Renal pelvis (tissue), 4 donors: ENCODE data around the gene PTX4. TPM values are rescaled to one million over a fixed set of nuclear protein-coding genes. Genes with fewer than 3 reads are reported as not detected.

ENCODE experiments used
- DNase-seq: peaks from one replicate; pipeline ENCODE4 v3.0.0-alpha.2; 2013
- polyA plus RNA-seq, 3 donors: library from polyadenylated mRNA; unstranded; fragments of 120-200 nt; gene quantifications; one replicate each; pipeline ENCODE4 v1.2.1, GENCODE V29; 2013; ENCODE audit not compliant: insufficient read length in 3 of 3

The PTX4 gene
- polyA plus RNA-seq, 3 donors: not detected

GRCh38 chr16:1459967-1460366 is 28.8 kb downstream of the PTX4 start:
- no peak for DNase-seq

DNA sequence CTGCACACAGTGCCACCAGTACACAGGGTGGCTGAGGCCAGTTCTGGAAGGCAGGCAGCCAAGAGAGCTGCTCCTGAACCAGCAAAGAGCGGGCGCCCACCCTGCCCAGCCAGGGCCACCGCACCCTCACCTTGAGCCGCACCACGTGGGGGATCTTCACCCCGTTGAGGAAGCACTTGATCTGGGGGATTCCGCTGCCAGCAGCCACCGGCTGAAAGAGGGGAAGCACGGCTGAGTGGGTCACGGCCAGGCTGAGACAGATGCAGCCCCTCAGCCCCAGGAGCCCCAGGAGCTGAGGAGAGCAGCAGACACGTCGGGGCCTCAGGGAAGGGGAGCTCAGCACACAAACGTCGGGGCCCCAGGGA is 29.8 kb downstream of the PTX4 start:
- no peak for DNase-seq

GRCh38 chr16:1458336-1458976 is 30.3 kb downstream of the PTX4 start:
- no peak for DNase-seq

- no peak for DNase-seq
These were observed 31.1 kb downstream of the PTX4 start for GRCh38 chr16:1457489-1458245.

- no peak for DNase-seq
These were observed 31.8 kb downstream of the PTX4 start for GRCh38 chr16:1456951-1457350.

- DNase-seq: no peak
These were observed 33.3 kb downstream of the PTX4 start for GRCh38 chr16:1455190-1456171.

- DNase-seq: no peak
These were observed 34.2 kb downstream of the PTX4 start for GRCh38 chr16:1454561-1454960.

- DNase-seq: no peak
These were observed 35.4 kb downstream of the PTX4 start for GRCh38 chr16:1453316-1453715.

DNA sequence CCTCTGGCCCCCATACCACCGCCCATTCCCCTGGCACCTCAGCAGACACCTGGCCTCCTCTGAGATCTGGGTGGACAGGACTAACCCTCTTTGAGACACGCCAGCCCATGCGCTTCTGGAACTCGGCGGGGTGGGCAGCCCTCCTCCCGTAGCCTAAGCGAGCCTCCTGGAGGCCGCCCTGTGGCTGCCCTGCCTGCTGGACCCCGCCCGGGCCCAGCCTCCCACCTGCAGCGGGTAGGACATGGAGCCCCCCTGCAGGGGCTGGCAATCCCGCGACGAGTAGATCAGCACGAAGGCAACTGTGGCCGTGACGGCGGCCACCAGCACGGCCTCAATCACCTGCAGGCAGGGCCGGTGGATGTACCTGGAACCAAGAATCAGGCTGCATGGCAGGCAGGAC is 36.2 kb downstream of the PTX4 start:
- no peak for DNase-seq

DNA sequence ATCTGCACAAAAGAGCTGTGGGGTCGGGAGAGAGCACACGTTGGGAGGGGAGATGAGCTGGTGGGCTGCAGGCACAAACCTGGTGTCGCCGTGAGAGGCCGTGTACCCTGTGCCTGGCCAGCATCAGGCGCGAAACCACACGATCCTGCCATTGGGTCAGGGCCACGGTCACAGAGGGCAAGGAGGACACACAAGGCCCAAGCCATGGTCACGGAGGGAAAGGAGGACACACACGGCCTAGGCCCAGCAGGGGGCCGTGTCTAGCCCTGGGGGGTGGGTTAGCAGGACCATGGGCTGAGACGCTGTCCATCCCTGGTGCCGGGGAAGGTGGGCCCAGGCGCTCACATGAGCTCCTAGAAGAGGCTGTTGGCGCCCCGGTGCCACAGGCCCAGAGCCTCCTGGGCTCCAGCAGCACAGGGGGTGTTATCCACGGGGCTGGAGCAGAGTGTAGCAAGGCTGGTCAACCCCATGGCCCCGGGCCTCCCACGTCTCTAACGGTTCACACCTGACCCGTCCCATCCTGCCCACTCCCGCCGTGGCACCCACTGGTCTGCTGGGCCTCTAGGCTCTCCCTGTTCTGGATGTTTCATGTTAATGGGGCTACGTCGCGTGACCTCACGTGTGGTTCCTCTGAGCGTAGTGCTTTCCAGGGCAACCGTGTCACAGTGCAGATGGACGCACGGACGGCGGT is 36.9 kb downstream of the PTX4 start:
- no peak for DNase-seq

- no peak for DNase-seq
These were observed 37.9 kb downstream of the PTX4 start for GRCh38 chr16:1450841-1451240.

DNA sequence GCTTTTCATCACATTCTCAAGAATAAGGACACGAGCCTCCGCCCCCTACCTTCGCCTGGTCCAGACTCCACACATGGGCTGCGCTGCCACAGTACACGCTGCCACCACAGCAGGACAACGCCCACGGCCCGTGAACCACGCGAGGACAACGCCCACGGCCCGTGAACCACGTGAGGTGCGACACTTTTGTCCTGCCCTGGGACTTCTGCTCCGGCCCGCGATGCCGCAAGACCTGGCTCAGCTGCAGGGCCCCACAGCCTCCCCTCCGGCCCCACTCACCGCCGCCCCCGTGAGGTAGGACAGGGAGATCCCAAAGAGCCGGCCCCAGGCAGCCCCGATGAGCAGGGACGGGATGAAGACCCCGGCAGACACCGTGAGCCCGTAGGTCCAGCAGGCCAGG is 38.5 kb downstream of the PTX4 start:
- no peak for DNase-seq

GRCh38 chr16:1449201-1449788 is 39.4 kb downstream of the PTX4 start:
- no peak for DNase-seq

DNA sequence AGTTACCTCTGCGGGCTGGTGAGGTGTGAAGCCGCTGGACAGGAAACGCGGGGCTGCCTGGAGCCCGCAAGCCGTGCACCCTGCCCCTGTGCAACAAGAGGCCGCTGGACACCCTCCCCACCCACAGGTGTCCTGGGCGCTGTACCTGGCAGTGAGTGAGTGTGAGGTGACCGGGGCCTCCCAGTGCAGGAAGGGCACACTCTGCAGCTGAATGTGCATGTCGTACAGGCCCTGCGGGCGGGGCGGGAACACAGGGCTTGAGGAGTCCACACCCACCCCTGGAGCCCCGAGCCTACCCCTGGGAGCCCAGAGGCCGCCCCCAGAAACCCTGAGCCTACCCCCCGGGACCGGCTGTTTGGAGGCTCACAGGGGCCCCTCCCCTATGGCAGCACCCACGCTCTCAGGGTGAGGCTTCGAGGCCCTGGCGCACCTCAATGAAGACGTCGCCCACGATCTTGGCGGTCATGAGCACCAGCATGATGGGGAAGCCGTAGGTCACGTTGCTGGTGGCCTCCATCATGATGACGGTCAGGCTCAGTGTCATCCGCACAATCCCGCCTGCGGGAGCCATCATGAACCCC is 40.1 kb downstream of the PTX4 start:
- no peak for DNase-seq

DNA sequence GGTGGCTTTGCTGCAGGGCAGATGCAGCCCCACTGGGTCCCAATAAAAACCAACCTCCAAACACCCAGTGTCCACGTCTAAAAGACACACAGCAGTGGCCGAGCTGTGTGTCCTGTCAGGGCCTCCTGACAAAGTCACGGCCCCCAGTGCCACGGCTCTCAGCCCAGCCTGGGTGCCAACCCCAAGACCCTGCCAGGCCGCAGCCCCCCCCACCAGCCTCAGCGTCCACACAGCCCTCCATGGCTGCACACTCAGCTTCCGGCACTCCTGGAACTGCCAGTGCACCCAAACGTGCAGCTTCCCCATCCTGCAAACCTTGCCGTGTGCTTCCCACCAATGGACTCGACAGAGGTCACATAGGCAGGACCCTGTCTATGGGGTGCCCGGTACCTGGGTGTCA is 40.8 kb downstream of the PTX4 start:
- no peak for DNase-seq

DNA sequence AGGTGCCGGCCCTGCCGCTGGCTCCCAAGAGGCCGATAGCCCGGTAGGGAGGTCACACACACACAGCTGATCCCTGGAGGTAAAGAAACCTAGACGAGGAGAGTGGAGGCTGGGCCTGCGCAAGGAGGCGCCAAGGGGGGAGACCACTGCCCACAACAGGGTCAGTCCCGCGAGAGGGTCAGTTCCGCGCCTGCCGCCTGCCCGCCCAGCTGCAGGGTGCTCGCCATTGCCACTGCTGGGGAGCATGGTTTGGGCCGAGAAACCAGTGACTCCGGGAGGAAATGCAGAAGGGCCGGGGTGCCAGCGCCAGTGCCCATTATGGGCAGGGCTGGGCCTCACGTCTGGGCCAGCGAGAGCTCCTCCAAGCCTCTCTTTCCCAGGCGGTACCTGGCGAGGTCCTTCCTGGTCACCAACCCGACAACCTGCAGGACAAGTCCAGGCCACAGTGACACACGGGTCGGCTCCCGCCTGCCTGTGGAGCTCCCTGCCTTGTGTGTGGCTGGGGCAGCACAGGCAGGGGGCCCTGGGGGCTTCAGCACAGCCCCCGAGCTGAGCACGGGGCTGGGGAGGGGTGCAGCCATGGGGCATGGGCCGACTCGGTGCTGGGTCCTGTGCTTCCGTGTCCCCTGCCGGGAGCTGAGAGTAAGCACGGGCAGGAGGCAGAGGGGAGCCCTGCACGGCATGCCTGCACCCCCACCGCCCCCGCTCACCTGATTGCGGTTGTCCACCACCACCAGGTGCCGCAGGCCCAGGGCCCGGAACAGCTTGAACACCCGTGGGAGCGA is 42.3 kb downstream of the PTX4 start:
- DNase-seq: no peak

- DNase-seq: no peak
These were observed 43.1 kb downstream of the PTX4 start for GRCh38 chr16:1445518-1446203.

GRCh38 chr16:1444730-1445517 is 43.8 kb downstream of the PTX4 start:
- DNase-seq: no peak
